ENCODE data around the gene CYP24A1.

Gene CYP24A1

GRCh38 chr20:54204063-54204462 is 30.3 kb upstream of the CYP24A1 start:
- Histone ChIP-seq H3K9me3 (ENCODE audit: insufficient read depth, low read length, severe bottlenecking) (no peaks in the 10 kb centered on the region), H3K9ac (ENCODE audit: low read depth, low read length) (no peak overlapping the region), H3K4me3 (ENCODE audit: low read depth in 1 of 2, low read length in 2 of 2) (no peak overlapping the region), H3K27ac (ENCODE audit: low read length) (no peak overlapping the region), H3K4me1 (ENCODE audit: insufficient read depth, low read length) (peaks cover 10% of the 10 kb centered on the region), H4K20me1 (ENCODE audit: insufficient read depth, low read length) (no peaks in the 10 kb centered on the region), H3K27me3 (ENCODE audit: insufficient read depth, low read length, poor library complexity) (peaks cover 20% of the 10 kb centered on the region), H2AFZ (ENCODE audit: low read depth, low read length) (no peak overlapping the region), H3K36me3 (ENCODE audit: insufficient read depth, low read length) (no peaks in the 10 kb centered on the region; the same call in 1 of the 2 replicates), H3K4me2 (ENCODE audit: insufficient read depth, low read length) (no peak overlapping the region), H3K79me2 (ENCODE audit: insufficient read depth, low read length) (peaks cover 11% of the 10 kb centered on the region)
- DNase-seq (no peak), ATAC-seq (ENCODE audit: insufficient read depth, low read depth) (no peak)
- no peak for TF ChIP-seq CTCF (IDR thresholded peaks at IDR 0.05; ENCODE audit: borderline replicate concordance, extremely low read depth, low read length, poor library complexity, severe bottlenecking)
- no peak for TF ChIP-seq EZH2 (IDR thresholded peaks at IDR 0.05; ENCODE audit: borderline replicate concordance, low read depth, low read length, severe bottlenecking)

GRCh38 chr20:54203281-54203680 is 29.5 kb upstream of the CYP24A1 start:
- peaks cover 20% of the 10 kb centered on the region for H3K27me3 ChIP-seq (ENCODE audit: insufficient read depth, low read length, poor library complexity)
- no peak overlapping the region for H3K4me3 ChIP-seq (ENCODE audit: low read depth in 1 of 2, low read length in 2 of 2)
- H3K36me3 ChIP-seq (ENCODE audit: insufficient read depth, low read length), result no peaks in the 10 kb centered on the region; the same call in 1 of the 2 replicates
- no peaks in the 10 kb centered on the region for H3K9me3 ChIP-seq (ENCODE audit: insufficient read depth, low read length, severe bottlenecking)
- H3K27ac ChIP-seq (ENCODE audit: low read length), result no peak overlapping the region
- no peak for TF ChIP-seq CTCF (IDR thresholded peaks at IDR 0.05; ENCODE audit: borderline replicate concordance, extremely low read depth, low read length, poor library complexity, severe bottlenecking)
- no peak for TF ChIP-seq EZH2 (IDR thresholded peaks at IDR 0.05; ENCODE audit: borderline replicate concordance, low read depth, low read length, severe bottlenecking)
- no peak overlapping the region for H3K4me2 ChIP-seq (ENCODE audit: insufficient read depth, low read length)
- H3K4me1 ChIP-seq (ENCODE audit: insufficient read depth, low read length), result peaks cover 6% of the 10 kb centered on the region
- peaks cover 4% of the 10 kb centered on the region for H3K79me2 ChIP-seq (ENCODE audit: insufficient read depth, low read length)
- H4K20me1 ChIP-seq (ENCODE audit: insufficient read depth, low read length), result no peaks in the 10 kb centered on the region
- no peak overlapping the region for H3K9ac ChIP-seq (ENCODE audit: low read depth, low read length)
- H2AFZ ChIP-seq (ENCODE audit: low read depth, low read length), result no peak overlapping the region
- no peak for DNase-seq
- ATAC-seq (ENCODE audit: insufficient read depth, low read depth), result no peak

- Histone ChIP-seq H2AFZ (ENCODE audit: low read depth, low read length) (no peak overlapping the region), H3K9me3 (ENCODE audit: insufficient read depth, low read length, severe bottlenecking) (no peaks in the 10 kb centered on the region), H3K27ac (ENCODE audit: low read length) (no peak overlapping the region), H3K4me2 (ENCODE audit: insufficient read depth, low read length) (no peak overlapping the region), H3K9ac (ENCODE audit: low read depth, low read length) (no peak overlapping the region), H3K36me3 (ENCODE audit: insufficient read depth, low read length) (no peaks in the 10 kb centered on the region), H3K79me2 (ENCODE audit: insufficient read depth, low read length) (no peaks in the 10 kb centered on the region), H3K27me3 (ENCODE audit: insufficient read depth, low read length, poor library complexity) (peaks cover 24% of the 10 kb centered on the region), H4K20me1 (ENCODE audit: insufficient read depth, low read length) (no peaks in the 10 kb centered on the region), H3K4me1 (ENCODE audit: insufficient read depth, low read length) (no peaks in the 10 kb centered on the region), H3K4me3 (ENCODE audit: low read depth in 1 of 2, low read length in 2 of 2) (no peak overlapping the region)
- TF ChIP-seq EZH2 (IDR thresholded peaks at IDR 0.05; ENCODE audit: borderline replicate concordance, low read depth, low read length, severe bottlenecking) (no peak), CTCF (IDR thresholded peaks at IDR 0.05; ENCODE audit: borderline replicate concordance, extremely low read depth, low read length, poor library complexity, severe bottlenecking) (no peak)
- DNase-seq (no peak), ATAC-seq (ENCODE audit: insufficient read depth, low read depth) (no peak)
These were observed 27.6 kb upstream of the CYP24A1 start for GRCh38 chr20:54201268-54201846.
